B cell (primary cell): ENCODE data around the gene FHIT.

Experiments used
- EZH2 ChIP-seq: IDR thresholded peaks from 2 replicates; pipeline ENCODE4 v1.6.1; 2012; ENCODE audit warnings: borderline replicate concordance, low read depth, mild to moderate bottlenecking, moderate library complexity, low read length; ENCODE audit not compliant: insufficient read depth, poor library complexity, severe bottlenecking
- TF ChIP-seq, protein P1 (sequence below): fragments of 200-600 bp; IDR thresholded peaks from one replicate; pipeline ENCODE4 v1.8.0; 2022; ENCODE audit warnings: antibody characterized with exemption, mild to moderate bottlenecking

GRCh38 chr3:61030469-61031035 is 220.7 kb downstream of the FHIT start:
- TF ChIP-seq EZH2: no peak
- TF ChIP-seq, protein P1, sequence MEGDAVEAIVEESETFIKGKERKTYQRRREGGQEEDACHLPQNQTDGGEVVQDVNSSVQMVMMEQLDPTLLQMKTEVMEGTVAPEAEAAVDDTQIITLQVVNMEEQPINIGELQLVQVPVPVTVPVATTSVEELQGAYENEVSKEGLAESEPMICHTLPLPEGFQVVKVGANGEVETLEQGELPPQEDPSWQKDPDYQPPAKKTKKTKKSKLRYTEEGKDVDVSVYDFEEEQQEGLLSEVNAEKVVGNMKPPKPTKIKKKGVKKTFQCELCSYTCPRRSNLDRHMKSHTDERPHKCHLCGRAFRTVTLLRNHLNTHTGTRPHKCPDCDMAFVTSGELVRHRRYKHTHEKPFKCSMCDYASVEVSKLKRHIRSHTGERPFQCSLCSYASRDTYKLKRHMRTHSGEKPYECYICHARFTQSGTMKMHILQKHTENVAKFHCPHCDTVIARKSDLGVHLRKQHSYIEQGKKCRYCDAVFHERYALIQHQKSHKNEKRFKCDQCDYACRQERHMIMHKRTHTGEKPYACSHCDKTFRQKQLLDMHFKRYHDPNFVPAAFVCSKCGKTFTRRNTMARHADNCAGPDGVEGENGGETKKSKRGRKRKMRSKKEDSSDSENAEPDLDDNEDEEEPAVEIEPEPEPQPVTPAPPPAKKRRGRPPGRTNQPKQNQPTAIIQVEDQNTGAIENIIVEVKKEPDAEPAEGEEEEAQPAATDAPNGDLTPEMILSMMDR: no peak
